T-helper 2 cell (primary cell): Measurements from ENCODE around the gene SLC2A4RG.
"Not testable (repeated sequence)": the region's sequence is repeated elsewhere in the genome, so short reads cannot be mapped to it uniquely, and the experiment has no call there.

ENCODE experiments used
- DNase-seq, 5 experiments: peaks; one replicate each; pipeline versions ENCODE4 v3.0.0 to v3.0.0-alpha.2; 2012 to 2022

Gene SLC2A4RG

DNA sequence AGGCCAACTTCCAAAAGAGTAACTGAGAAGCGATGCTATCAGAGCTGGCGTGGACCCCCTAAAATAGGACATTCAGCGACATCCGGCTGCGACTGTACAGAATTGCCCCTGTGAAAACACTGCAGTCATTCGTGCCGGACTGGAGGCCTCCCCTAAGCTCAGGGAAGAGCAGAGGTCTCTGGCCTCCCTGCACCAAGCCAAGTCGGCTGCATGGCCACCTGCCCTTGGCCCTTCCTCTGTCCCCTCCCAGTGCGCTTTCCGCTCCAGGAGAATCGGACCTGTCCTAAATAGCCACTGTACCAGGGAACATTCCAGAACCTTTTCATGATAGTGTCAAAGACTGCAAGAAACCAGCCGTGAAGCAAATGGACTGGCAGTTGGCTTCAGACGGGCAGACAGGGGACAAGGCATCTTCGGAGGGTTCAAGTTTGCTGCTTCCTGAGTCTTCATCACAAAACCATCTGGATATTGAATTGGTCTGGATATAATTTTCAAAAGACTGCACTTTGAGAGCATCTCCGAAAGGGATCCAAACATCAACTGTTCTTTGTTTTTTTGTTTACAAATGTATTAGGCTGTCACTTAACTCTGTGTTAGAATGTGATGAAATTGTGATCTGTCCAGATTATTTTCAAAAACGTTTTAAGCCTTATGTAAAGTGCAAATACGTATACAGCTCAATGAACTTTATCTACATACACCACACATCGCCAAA, 16.5 kb downstream of the SLC2A4RG start:
- DNase-seq: no peak

- peak in 1 of 5 experiments; percentile 84 for DNase-seq
Measured at GRCh38 chr20:63756648-63756991, 17.0 kb downstream of the SLC2A4RG start.

DNA sequence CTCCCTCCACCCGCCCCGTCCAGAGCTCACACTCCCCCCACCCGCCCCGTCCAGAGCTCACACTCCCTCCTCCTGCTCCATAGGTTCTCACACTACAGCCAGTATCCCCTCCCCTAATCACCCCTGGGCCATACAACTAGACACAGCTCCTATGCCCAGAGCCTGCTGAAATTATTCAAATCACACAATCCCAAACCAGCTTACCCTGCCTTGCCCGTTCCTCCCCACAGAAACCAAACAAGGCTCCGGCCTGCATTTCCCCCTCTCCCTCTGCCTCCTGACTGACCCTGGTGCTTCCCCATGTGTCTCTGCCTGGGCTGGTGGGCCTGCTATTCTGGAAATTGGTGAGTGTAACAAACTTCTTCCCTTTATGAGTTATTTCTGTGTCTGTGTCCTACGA, 18.6 kb downstream of the SLC2A4RG start:
- DNase-seq: no peak

DNA sequence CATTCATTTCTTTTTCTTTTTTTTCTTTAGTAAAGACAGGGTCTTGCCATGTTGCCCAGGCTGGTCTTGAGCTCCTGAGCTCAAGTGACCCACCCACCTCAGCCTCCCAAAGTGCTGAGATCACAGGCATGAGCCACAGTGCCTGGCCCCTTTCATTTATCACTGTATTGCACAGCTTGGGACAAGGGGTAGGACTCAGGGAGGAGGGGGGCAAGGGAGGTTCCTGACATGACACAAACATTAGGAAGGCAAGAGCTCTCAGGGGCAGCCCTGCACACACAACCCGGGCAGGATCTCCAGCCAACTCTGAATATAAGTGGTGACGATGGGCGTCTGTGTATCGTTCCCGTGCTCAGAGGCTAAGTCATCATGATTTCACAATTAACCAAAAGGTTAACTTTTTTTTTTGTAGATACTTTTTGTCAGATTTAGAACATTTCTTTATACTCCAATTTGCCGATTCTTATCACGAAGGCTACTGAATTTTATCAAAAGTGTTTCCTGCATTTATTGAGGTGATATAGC, 19.9 kb downstream of the SLC2A4RG start:
- no peak for DNase-seq

DNA sequence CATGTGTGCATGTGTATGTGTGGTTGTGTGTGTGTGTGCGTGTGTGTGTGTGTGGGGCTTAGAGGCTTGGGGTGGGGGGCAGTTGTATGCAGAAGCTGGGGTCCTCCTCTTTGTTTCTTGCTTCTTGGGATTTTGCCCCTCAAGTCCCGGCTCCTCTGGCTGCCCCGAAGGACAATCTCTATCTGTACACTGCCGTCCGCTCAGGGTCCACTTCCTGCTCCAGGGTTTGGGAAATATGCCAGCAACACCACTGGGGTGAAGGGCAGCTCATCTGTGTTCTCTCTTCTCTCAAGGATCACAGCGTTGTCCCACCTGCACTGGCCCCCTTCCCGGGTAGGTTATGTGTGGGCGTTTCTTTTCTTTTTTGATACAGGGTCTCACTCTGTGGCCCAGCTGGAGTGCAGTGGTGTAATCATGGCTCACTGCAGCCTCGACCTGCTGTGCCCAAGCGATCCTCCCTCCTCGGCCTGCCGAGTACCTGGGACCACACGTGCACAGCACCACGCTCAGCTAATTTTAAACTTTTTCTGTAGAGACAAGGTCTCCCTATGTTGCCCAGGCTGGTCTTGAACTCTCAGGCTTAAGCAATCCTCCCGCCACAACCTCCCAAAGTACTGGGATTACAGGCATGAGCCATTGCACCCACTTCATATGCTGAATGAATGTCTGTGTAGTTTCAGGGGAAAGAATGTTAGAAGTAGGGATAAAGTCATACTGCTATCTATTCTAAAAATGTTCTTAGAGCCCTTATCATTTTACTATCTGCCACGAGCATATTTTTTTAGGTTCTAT, 25.7 kb downstream of the SLC2A4RG start:
- DNase-seq: no peak

DNA sequence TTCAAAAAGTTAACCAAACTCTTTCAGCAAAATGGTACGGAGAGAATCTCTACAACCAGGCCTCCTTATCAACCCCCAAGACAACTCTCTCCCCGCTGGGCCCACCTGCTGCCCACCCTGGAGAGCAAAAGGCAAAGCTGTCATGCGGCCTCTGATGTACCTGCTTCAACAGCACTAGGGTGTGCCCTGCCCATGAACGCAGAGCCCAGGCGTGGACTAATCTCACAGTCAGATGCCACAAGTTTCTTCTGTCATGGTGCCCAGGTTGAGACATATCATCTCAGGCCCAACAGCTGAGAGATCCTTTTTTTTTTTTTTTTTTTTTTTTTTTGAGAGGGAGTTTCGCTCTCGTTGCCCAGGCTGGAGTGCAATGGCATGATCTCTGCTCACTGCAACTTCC, 26.3 kb downstream of the SLC2A4RG start:
- DNase-seq: no peak

DNA sequence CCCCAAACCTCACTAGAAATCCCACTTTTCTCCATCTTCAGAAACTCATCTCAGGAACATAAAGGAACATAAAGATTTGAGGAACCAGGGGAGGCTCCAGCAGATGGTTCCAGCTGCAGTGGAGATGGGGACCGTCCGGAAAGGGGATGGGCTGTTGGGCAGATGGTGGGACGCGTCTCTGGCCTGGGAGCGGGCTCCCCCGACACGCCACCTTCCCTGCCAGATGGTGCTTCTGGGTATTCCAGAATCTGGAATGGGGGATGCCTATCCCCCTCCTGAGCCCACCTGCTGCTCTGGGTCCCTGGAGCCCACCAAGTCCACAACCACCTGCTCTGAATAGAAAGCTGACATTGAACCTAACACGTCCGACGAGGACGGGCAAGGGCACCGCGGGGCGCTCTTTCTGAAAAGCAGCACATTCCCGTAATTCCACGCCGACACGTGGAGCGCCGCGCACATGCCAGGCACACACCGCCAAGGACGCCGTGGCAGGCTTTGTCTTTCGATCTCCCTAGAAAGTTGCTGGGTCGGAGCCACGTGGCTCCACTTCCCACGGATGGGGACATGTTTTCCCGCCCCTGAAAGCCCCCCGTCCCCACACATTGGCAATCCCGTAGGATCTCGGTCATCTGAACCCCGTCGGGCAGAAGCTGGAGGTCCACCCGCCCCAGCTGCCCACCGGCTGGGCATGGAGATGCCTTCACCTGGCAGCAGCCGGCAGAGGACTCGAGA, 27.3 kb downstream of the SLC2A4RG start:
- DNase-seq: no peak

- DNase-seq: no peak
Measured at GRCh38 chr20:63767456-63767855, 27.9 kb downstream of the SLC2A4RG start.

GRCh38 chr20:63767886-63768285, 28.3 kb downstream of the SLC2A4RG start:
- no peak for DNase-seq

- no peak for DNase-seq
Measured at GRCh38 chr20:63768591-63769515, 29.3 kb downstream of the SLC2A4RG start.

DNA sequence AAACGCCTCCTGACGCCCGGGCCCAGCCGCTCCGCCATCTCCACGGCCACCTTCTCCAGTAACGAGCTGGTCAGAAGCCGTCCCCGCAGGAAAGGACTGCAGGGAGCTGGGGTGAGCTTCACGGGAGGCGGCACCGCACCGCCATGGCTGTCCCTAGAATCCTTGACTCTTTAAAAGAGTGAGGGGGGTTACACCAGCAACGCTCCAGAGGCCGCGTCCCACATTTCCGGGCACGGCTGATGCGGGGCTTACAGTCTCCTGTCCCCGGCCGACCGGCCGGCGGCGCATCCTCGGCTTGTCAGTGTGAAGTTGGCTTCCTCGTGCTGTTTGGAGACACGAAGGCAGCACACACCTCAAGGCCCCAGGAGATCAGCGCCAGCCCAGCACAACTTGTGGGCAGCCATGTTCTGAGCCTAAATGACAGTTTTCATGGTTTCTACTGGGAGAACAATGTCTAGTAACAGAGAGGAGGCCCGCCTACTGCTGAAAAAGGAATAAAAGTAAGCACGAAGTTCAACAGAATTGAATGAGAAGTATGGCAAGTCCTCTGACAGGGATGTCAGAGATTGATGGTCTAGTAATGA, 30.4 kb downstream of the SLC2A4RG start:
- no peak for DNase-seq

DNA sequence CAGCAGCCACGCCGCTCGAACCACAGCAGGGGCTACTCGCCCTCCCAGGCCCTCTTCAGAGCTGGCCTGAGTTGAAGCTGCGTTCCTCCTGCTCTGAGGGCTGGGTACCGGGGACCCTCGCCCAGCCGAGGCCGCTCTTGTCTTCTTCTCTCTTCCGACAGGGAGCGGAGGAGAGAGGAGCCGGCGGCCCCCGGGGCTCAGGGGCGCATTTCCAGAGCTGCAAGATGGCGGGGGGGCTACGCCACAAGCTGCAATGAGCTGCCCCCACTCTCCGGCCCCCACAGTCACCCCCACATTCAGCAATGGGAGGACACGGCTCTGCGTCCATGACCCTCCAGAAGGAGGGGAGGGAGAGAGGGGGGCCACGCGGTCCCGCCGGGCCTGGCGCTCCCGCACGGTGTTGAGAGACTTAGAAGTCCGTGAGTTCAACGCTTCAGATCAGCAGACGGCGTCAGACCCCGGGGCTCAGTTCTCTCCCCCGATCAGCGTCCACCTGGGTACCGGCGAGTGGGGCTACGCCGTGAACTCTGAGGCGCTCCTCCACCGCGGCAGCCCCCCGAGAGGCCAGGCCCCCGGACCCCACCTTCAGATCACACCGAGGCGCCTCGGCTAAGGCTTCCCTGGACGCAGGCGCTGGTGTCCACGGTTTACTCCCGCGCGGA, 31.6 kb downstream of the SLC2A4RG start:
- no peak for DNase-seq

GRCh38 chr20:63772781-63773518, 33.4 kb downstream of the SLC2A4RG start:
- DNase-seq: no peak

- no peak for DNase-seq
Measured at GRCh38 chr20:63773571-63774241, 34.1 kb downstream of the SLC2A4RG start.

DNA sequence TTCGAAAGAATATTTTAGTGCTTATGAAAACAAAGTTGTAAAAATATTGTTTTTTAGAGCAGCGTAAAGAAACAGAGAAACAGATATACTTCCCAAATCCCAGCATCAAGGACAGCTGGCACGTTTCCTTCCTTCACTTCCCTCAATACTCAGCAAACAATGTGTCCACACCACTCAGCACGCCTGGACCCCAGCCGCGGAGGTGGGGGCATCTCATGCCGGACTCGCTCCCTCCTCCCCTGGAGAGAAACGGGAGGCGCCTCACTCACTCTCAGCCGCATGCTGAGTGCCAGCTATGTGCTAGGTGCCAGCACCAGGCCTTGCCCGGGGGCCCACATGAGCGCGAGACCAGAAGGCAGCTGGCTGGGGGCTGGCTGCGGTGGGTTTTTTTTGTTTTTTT, 34.7 kb downstream of the SLC2A4RG start:
- no peak for DNase-seq

- DNase-seq: no peak
Measured at GRCh38 chr20:63775096-63775978, 35.8 kb downstream of the SLC2A4RG start.

DNA sequence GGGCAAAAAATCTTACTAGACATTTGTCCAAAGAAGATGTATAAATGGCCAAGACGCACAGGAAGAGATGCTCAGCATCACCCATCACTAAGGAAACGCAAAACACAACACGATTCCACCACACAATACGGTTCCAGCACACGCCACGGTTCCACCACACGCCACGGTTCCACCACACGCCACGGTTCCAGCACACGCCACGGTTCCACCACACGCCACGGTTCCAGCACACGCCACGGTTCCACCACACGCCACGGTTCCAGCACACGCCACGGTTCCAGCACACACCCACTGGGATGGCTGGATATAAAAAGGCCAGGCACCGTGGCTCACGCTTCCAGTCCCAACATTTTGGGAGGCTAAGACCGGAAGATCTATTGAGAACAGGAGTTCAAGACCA, 37.3 kb downstream of the SLC2A4RG start:
- DNase-seq: not testable (repeated sequence)

DNA sequence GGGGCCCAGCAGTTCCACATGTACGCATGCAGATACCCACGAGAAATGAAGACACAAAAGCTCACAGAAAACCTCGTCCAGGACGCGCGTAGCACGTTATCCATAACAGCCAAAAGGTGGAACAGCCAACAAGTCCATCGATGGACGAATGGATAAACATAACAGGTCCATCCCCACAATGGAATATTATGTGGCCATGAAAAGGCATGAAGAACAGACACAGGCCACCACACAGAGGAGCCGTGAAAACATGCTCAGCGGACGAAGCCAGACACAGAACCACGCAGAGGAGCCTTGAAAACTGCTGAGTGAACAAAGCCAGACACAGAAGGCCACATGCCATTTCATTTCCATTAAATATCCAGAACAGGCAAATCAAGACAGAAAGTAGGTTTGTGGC, 38.0 kb downstream of the SLC2A4RG start:
- DNase-seq: no peak
